HG02852 (cell line): ENCODE results near the gene LRRC34.

Experiments
- ATAC-seq: cut with Tn5 transposase; IDR thresholded peaks from one replicate; pipeline ENCODE4 v1.9.1; 2021; ENCODE audit warnings: mild to moderate bottlenecking, moderate library complexity; ENCODE audit not compliant: unreplicated experiment

LRRC34 gene

DNA sequence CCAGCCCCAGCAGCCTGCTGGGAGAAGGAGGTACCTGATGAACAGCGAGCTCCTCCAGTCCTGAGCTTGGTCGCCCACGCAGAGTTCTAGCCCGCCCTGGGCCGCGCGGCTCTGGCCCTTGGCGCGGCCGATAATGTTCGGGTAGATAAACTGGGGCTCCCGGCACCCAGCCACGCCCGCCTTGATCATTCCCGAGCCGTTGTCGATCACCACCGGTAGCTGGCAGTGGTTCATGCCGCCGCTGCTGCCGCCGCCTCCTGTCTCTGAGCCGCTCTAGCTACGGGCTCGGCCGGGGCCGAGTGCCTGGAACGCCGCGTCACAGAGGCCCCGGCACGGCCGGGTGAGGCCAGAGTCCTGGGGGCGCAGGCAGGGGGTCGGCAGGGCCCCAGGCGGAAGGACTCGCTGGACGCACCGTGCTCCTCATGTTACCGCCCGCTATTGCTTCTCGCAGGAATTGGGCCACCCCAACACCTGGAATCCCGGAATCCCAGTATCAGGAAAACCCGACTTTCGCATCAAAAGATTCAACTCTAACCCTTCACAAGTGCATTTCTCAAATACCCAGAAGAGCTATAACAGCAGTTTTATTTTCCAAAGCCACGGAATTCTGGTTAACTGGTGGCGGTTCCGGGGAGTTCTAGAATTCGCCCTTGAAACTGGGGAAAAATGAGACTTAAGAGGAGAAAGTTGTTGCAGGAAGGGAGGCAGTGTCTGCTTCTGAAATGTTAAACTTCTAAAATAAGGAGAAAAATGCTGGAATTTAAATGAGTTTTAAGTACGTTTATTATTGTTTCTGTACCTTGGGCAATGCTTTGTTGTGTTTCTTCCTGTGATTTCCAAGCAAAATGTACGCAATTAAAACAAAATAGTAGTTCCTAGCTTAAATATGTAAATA, 43.2 kb downstream of the LRRC34 start, which contains the start of gene ACTRT3:
Gene ACTRT3 (minus strand): TSS at position 275 of the 895 bp plus-strand sequence. CDS start 41 bp downstream, at position 234.
- ATAC-seq: peak; percentile 20

DNA sequence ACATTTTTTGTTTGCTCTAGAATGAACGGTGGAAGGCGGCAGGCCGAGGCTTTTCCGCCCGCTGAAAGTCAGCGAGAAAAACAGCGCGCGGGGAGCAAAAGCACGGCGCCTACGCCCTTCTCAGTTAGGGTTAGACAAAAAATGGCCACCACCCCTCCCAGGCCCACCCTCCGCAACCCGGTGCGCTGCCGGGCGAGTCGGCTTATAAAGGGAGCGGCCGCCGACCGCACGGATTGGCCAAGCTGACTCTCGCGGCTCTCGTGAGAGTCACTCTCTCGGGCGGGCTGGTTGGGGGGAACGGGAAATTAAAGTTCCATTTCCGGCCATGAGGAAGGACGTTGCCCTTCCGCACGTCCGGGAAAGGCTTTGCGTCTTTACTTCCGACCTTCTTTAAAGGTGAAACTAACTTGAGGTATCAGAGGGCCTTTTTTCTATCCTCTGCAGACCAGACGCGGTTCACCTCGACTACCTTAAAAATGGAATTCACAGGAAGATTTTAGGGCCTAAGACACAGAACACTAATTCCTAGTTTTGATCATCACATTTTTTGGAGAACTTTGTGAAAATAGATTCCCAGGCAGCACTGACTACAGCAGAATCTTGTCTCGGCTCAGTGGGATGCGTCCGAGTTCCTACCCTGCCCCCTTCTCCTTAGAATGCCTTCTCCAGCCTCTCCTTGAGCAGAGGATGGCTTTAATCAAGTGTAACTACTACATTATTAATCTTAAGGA, 47.7 kb downstream of the LRRC34 start, which contains the start of gene TERC:
Gene TERC (minus strand): TSS at position 179 of the 731 bp plus-strand sequence.
- ATAC-seq: peak; percentile 71

DNA sequence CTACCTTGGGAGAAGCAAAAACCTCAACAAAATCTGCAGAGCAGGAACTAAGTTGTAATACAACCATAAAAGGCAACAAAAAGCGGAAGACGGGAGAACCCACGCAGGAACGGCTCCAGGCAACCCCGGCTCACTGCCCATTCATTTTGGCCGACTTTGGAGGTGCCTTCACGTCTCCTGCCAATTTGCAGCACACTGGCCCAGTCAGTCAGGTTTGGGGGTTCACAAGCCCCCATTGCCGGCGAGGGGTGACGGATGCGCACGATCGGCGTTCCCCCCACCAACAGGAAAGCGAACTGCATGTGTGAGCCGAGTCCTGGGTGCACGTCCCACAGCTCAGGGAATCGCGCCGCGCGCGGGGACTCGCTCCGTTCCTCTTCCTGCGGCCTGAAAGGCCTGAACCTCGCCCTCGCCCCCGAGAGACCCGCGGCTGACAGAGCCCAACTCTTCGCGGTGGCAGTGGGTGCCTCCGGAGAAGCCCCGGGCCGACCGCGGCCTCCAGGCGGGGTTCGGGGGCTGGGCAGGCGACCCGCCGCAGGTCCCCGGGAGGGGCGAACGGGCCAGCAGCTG, 48.3 kb downstream of the LRRC34 start:
- peak; percentile 40 for ATAC-seq

DNA sequence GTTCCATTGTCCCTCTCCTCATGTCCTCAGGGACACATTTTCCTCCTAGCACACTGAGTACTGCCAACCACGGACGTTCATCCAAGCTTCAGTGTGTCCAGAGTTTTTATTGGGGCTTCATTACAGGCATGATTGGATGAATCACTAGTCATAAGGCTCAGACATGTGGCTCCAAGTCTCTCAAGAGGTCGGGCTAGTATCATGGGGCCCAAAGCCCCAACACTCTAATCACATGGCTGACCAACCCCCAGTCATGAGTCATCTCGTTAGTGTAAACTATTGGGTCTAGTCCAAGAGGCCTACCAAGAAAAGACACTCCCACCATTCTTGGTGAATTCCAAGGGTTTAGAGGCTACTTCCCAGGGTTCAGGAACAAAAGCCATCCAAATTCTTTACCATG, 52.2 kb downstream of the LRRC34 start:
- no peak for ATAC-seq

DNA sequence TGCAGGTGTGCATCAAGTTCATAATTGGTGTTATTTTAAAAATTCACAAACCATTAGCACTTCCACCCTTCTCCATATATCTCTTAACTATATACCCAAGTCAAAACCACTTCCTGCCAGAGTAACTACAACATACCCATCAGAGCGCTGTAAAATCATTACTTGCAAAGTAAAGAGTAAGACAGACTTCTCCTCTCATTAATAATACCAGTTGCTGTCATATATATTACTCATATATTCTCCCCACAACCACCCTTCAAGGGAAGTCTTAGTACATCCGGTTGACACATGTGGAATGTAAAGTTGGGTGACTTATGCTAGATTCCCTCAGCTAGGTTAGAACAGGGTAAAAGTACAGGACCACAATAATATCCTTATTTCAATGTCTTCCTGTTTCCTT, 53.4 kb downstream of the LRRC34 start:
- peak; percentile 43 for ATAC-seq

DNA sequence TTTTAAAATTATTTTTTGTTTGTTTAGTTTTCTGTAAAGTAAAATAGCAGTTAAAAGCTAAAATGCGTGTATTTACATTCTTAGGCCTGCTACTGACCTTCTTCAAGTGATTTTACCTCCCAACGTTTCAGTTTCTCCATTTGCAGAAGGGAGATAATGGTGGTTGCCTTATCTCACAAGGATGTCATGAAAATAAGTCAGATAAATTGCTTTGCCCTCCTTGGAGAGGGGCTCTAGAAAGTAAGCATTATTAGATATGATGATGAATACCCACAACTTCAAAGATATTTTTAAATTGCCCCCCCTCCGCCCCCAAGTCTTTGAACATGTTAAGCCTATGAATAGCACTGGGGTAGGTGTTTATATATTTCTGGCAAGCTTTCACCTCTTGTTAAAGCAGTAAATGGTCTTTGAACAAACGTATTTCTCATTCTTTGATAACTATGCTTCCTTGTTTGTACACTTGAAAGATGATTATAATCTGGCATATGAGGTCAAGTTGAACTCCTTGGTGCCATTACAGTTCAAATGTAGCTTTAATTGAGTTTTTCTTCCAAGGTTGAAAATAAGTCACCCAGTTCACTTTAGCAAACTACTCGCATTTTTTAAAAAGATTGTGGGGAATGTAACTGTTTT, 54.2 kb downstream of the LRRC34 start:
- ATAC-seq: no peak

DNA sequence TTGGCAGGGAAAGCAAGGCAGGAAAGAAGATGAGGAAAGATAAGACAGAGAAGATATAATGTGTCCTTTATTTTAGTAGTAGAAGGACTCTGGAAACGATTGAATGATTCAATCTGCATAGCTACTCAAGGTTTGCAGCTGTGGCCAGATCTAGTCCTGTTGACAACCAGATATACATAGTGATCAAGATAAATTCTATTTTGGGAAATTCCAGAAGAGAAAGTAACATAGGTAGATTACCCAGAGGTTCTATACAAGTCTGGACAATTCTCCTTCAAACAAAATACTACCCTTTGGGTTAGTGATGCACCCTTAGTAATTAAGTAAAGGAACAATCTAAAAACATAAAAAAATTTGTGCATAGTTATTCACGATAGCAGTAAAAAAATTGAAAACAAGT, 57.2 kb downstream of the LRRC34 start:
- ATAC-seq: no peak

DNA sequence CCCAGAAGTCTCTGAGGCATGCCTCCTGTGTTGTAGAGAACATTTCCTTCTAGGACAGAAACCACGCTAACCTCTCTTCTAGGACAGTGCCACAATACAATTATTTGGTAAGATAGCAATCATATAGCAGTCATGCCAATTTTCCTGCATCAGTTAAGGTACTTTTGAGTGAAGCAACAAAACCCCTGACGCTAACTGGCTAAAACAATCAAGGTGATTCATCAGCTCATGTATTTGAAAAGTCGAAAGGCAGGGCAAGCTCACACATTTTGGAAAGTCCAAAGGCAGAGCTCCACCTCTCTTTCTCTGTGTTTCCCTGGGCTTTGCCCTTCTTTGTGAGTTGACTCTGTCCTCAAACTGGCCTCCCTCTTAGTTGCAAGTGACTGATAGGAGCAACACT, 58.0 kb downstream of the LRRC34 start:
- no peak for ATAC-seq

DNA sequence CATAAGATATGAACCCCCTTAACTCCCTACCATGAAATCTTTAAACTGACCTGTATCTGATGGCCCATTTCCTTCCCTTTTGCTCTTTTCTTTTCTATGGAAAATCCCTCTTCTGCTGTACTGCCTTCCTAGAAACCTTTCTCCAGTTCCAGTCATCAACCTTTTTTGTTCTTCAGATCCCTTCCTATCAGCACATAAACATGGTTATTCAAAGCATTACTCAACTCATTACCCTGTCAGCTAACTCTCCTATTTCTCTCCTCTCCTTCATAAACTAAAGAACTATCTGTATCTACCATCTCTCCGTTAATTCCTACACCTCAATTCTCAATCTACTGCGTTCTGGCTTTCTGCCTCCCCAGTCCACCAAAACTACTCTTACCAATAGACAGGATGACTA, 60.8 kb downstream of the LRRC34 start:
- no peak for ATAC-seq

DNA sequence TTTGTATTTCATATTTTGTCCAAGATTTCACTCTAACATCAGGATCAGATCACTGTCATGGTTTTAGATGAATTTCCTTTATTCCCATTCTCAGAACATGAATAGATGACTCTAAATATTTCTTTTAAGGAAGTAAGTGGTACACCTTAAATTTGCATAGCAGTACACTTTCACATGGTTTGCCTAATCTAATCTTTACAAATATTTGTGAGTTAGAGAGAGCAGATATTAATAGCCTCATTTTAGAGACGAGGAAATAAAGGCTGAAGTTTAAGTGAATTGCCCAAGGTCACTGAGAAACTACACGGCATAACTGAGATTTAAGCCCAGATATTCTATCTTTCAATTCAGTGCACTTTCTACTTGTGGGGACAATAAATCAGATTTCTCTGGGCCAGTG, 62.0 kb downstream of the LRRC34 start:
- no peak for ATAC-seq

DNA sequence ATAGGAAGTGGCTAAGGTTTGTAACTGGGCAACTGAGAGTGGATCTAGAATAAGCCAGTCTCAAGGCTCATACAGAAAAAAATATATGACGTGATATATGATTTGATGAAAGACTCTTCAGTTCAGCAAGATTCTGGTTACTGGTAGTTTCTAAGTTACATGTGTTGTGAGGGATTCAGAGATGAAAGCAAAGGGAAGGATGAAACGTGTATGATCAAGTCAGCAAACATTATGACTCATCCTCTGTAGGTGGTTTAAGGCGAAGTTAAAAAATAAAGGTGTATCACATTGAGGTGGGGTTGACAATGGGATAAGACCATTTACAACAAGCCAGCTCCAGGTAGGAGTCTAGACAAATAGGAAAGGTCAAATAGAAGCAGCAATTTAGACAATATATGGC, 64.0 kb downstream of the LRRC34 start:
- no peak for ATAC-seq

DNA sequence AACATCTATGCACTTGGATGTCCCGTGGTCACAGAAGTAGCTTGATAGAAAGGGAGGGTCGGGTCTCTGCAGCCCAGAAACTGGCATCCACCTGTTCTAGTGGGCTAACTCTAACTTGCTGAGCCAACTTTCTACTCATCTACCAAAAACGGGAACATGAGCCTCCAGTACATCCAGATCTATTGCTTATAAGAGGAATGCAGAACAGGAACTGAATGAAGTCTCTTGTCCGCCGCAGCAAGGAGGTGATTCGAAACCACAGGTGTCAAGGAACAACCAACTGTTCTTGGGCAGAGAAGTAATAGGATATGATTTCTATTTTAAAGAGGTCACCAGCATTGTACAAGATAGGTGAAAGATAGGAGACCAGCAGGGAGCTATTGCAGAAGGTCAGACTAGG, 65.8 kb downstream of the LRRC34 start:
- ATAC-seq: no peak

DNA sequence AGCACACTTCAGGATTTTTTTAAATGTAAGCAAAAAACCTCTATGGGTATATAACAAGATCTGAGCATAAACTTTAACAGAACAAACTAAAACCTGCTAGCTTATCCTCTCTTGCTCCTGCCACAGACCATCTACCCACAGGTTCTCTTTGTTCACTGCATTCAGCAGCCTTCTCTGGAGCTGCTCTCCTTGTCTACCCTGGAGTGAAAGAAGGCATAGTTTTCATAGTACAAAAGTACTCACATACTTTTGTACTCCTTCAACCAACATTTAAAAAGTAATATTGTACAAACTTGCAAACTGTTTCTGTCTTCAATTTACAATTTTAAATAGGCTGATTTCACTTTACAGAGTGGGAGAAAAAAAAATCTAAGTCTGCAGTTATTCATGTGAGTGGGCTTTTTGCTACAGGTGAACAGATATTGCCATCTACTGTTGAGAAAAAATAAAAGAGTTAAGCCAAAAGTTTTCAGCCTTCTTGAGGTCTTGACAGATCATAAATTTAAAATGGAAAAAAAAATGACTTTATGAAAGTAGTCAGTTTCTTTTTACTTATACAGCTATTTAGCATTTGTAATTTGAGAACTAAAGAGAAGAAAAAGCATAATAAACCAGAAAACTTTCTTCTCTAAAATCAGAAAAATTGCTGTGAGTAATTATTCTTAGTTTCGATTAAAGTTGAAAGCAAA, 68.2 kb downstream of the LRRC34 start:
- no peak for ATAC-seq
